GM18909 (cell line): ENCODE measurements around the gene CHCHD6.

Experiments
- ATAC-seq: cut with Tn5 transposase; IDR thresholded peaks from one replicate; pipeline ENCODE4 v1.9.1; 2021; ENCODE audit warnings: mild to moderate bottlenecking; ENCODE audit not compliant: unreplicated experiment, poor library complexity

The CHCHD6 gene

GRCh38 chr3:126963261-126964190 lies 259.5 kb downstream of the CHCHD6 start:
- no peak for ATAC-seq

- ATAC-seq = no peak
Observed at GRCh38 chr3:126964261-126964660, 260.2 kb downstream of the CHCHD6 start.

DNA sequence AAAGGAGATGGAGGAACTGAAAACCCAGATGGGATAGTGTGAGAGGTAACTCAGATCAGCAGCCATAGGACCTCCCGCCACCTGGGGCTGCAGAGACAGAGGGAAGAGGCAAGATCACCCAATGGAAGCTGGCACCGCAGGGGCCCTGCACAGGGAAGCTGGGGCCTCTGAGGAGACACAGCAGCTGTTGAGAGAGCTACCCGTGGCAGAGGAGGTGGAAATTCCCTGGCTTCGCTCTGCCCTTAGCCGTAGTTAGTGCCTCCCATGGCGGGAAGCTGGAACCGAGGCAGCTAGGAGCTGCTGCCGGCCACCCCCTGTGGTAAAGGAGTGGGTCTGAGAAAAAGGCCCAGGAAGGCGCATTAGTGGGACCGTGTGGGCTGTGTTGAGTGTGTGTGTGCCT lies 260.9 kb downstream of the CHCHD6 start:
- no peak for ATAC-seq

DNA sequence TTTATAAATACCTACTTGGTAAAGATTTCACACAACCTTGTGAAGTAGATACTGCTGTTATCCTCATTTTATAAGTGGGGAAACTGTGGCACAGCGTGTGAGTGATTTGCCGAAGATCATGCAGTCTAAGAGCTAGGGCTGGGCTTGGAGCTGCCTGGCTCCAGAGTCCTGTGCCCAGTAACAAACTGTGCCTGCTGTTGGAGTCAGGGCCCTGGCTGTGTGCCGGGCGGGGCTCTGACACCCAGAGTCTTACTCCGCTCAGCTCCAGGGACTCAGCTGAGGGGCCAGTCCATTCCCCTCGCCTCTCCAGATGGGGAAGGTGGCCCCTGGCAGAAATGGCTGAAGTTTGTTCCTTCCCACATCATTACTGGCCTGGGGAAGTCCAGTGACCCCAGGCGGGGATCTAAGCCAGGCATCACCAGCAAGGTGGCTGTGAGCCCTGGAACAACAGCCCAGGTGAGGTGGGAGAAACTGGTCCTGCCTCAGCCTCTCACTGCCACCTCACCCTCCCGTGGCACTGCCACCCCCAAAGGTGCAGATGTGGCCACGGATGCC lies 261.6 kb downstream of the CHCHD6 start:
- no peak for ATAC-seq

DNA sequence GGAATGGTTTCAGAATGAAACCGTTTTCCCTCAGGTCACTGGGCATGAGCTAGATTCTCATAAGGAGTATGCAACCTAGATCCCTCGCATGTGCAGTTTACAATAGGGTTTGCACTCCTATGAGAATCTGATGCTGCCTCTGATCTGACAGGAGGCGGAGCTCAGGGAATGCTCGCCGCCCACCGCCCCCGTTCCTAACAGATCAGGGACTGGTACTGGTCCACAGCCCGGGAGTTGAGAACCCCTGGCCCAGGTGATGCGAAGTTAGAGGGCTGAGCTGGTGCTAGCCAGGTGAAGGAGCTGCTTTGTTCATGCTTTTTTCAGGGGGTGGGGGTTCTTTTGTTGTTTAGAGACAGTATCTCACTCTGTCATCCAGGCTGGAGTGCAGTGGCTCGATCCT lies 263.3 kb downstream of the CHCHD6 start:
- ATAC-seq = no peak

DNA sequence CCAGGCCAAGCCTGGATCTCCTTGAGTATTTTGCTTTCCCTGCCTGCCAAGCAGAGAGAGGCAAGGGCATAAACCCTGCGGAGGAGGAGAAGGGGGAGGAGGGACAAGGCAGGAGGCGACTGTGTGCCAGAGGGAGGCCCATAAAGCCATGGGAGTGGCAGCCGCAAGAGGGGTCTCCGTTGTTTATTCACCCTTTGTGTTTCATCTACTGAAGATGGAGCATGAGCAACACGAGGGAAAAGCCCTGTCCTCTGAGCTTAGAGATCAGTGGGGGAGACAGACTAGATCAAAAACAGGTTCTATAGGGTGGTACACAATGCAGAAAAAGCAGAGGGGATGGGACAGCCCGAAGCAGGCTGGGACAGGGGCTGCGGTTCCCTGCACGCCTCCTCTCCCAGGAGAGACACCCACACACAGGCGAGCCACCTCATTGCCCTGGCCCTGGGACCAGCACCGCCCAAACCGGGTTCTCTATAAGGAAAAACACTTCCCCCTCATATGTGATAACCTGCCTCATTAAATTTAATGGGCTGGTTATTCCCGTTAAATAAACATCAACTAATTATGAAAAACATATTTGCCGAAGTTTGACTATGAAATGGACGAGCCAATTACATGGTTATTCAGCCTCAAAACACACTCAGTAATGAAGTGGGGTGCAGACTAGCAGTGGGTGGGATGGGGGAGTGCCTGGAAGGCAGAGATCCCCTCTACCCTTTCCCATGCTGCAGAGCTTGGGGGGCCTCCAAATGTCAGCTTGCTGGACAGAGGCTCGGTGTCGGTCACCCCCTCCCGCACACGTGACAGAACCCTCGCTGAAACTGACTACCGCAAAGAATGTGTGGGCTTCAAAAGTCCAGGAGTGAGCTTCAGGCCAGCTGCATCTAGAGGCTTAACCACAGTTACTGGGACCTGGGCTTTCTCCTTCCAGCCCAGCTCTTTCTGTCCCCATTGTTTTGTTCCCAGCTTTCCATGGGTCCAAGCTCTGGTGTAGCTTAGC lies 264.7 kb downstream of the CHCHD6 start:
- ATAC-seq = no peak

DNA sequence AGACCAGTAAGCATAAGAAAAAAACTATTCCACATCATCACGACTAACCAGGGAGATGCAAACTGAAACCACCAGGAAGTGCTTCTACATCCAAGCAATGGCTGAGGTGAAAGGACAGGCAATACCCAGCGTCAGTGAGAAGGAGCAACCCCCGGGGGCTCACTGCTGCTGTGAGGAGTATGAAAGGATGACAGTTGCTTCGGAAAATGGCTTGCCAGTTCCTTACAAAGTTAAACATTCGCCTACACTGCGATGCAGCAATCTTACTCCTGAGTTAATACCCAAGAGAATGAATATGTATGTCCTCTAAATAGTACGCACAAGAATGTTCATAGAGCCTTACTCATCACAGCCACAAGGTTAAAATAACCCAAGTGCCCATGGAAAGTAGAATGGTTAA lies 265.5 kb downstream of the CHCHD6 start:
- no peak for ATAC-seq

DNA sequence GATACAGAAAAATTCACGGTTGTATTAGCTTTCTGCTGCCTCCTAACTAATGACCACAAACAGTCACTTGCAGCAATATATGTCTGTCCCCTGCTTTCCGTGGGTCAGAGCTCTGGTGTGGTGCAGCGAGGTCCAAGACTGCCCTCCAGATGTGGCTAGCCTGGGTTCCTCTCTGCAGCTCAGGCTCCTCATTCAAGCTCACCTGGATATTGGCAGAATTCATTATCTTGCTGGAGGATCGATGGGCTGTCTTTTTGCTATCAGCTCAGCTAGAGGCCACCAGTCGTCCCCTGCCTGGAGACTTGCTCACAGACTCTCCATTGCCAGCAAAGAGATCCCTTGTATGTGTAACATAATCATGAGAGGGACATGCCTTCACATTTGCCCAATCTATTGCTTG lies 266.1 kb downstream of the CHCHD6 start:
- no peak for ATAC-seq

- no peak for ATAC-seq
Observed at GRCh38 chr3:126970921-126971320, 266.9 kb downstream of the CHCHD6 start.

DNA sequence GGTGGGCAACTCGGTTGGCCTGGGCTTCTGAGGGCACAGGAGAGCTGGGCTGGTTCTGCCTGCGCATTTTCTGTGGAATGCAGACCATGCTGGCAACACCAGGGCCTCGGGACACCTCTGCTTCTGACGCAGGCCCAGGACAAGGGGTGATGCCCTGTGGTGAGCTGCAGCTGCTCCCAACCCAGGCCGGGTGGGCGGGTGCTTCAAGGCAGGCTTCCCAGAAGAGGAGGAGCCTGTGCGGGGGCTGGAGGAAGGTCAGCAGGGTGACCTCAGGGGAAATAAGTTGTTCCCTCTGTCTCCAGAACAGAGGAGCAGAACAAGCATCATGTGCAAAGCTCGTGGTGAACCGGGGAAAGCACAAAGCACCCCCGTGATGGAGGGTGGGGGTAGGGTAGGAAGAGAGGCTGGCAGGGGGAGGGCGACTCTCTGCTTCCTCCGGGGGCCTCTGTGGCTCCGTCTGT lies 267.9 kb downstream of the CHCHD6 start:
- ATAC-seq = no peak

DNA sequence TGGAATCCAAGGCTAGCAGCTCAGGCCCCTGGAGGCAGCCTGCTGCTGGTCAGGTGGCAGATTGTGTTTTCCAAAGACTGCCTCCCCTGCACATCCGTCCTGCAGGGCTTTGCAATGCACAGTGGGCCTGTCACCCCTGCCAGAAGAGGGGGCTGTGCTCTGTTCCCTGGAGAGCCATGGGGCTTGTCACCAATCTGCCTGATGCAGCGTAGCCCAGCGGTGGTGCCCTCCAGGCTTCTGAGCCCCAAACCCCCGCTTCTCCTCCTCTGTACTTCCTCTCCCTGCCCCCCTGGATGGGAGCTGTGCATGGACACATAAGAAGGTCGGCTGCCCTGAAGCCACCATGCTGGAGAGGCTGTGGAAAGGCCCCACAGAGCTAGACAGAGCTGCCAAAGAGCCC lies 268.8 kb downstream of the CHCHD6 start:
- no peak for ATAC-seq

- ATAC-seq = no peak
Observed at GRCh38 chr3:126973814-126974213, 269.8 kb downstream of the CHCHD6 start.

- ATAC-seq = no peak
Observed at GRCh38 chr3:126974756-126975155, 270.7 kb downstream of the CHCHD6 start.

DNA sequence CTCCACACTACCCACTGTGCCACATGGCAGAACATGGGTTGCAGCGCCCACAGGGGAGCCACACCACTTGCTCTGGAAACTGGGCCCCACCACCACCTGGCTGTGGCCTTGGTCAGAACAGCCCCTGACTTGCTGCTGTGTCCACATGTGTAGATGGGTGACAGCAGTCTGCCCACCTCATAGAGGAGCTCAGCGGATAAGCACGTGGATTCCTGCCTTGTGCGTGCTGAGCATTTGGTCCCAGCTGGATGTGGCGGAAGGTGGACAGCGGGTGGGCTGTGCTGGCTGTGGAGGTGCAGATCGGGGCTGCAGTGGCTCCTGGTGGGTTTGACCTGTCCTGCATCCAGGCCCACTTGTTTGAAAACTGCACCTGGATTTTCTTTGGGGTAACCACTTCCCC lies 272.9 kb downstream of the CHCHD6 start:
- no peak for ATAC-seq

- ATAC-seq = no peak
Observed at GRCh38 chr3:126977821-126978220, 273.8 kb downstream of the CHCHD6 start.

DNA sequence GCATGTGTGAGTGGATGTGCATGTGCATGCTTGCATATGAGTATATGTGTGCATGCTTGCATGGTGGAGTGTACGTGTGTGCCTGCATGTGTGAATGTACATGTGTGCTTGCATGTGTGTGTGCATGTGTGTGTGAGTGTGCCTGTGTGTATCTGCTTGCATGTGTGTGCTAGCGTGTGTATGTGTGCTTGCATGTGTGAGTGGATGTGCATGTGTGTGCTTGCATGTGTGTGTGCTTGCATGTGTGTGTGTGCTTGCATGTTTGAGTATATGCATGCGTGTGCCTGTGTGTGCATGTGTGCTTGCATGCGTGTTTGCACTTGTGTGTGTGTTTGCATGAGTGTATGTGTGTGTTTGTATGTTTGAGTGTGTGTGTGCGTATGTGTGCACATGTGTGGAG lies 274.3 kb downstream of the CHCHD6 start:
- no peak for ATAC-seq

GRCh38 chr3:126979046-126979628 lies 275.1 kb downstream of the CHCHD6 start:
- ATAC-seq = no peak

DNA sequence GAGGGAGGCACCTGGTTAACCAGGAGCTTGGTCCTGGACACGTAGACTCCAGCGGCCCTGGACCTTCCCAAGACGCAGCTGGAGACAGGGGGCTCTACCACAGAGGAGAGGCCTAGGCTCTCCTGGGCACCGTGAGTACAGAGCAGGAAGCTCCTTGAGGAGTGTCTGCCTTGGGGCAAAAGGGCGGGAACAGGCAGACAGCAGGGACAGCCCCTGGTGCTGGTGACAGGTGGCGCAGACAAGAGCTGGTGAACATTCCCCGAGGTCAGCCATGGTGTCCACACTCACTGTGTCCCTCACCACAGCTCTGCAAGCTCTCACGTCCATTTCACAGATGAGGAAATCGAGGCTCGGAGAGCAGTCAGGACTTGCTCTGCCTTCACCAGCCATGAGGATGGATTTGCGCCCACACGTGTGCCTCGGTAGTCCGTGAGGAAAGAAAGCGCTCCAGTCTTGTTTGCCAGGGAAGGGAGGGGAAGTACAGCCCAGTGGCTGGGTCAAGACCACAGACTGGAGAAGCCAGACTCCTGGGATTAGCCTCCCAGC lies 276.3 kb downstream of the CHCHD6 start:
- ATAC-seq = no peak

GRCh38 chr3:126982126-126982470 lies 278.1 kb downstream of the CHCHD6 start:
- ATAC-seq = peak; percentile 30
